ENCODE results near the gene KIF26B.

Gene KIF26B

DNA sequence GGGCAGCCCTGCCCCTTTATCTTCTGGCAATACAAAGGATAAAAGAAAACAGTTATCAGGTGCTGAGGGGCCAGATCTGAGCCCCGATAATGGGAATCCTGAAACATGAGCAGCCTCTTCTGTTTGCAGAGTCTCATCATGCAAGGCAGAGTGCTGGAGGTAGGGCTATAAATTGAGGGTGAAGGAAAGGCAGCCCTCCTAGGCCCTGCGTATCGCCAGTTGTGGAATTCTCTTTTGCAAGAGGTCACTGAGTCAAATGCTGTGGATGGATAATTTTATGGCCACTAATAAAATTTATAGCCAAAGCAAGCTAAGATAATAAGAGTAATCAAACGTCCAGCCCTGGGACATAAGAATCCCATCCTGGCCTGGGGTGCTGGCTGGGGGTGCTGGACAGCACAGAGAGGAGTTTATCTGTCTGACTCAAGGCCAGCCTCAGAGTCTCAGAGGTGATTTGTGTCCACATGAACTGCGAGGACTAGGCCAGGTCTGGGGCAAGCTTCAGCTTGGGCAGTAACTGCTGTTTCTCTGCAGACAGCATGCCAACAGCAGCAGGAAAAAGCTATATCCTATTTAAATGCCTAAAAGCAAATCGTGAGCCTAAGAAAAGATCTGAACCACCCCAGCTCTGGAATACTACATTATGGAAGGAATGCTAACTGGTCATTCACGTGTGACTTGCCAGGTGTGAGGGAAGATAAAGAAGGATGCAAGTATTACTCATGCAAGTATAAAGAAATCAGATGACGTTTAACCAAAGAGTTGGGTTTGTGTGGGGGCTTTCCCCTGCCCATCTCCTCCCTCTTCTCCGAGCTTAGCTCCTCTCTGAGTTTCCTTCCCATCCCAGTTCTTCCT is 254.8 kb downstream of the KIF26B start:
- Histone ChIP-seq H3K9ac (ENCODE audit: low read depth, low read length) (no peak overlapping the region), H3K79me2 (ENCODE audit: insufficient read depth, low read length) (no peaks in the 10 kb centered on the region), H3K9me3 (ENCODE audit: insufficient read depth, low read length, severe bottlenecking) (no peaks in the 10 kb centered on the region), H3K36me3 (ENCODE audit: insufficient read depth, low read length) (no peaks in the 10 kb centered on the region), H3K4me2 (ENCODE audit: insufficient read depth, low read length) (no peak overlapping the region), H3K4me1 (ENCODE audit: insufficient read depth, low read length) (no peaks in the 10 kb centered on the region), H4K20me1 (ENCODE audit: insufficient read depth, low read length) (no peaks in the 10 kb centered on the region), H3K4me3 (ENCODE audit: low read depth in 1 of 2, low read length in 2 of 2) (no peak overlapping the region), H3K27ac (ENCODE audit: low read length) (no peak overlapping the region), H2AFZ (ENCODE audit: low read depth, low read length) (no peak overlapping the region), H3K27me3 (ENCODE audit: insufficient read depth, low read length, poor library complexity) (no peaks in the 10 kb centered on the region)
- TF ChIP-seq, protein P1, sequence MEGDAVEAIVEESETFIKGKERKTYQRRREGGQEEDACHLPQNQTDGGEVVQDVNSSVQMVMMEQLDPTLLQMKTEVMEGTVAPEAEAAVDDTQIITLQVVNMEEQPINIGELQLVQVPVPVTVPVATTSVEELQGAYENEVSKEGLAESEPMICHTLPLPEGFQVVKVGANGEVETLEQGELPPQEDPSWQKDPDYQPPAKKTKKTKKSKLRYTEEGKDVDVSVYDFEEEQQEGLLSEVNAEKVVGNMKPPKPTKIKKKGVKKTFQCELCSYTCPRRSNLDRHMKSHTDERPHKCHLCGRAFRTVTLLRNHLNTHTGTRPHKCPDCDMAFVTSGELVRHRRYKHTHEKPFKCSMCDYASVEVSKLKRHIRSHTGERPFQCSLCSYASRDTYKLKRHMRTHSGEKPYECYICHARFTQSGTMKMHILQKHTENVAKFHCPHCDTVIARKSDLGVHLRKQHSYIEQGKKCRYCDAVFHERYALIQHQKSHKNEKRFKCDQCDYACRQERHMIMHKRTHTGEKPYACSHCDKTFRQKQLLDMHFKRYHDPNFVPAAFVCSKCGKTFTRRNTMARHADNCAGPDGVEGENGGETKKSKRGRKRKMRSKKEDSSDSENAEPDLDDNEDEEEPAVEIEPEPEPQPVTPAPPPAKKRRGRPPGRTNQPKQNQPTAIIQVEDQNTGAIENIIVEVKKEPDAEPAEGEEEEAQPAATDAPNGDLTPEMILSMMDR (IDR thresholded peaks at IDR 0.05; ENCODE audit: borderline replicate concordance, extremely low read depth, low read length, poor library complexity, severe bottlenecking) = no peak
- TF ChIP-seq EZH2 (IDR thresholded peaks at IDR 0.05; ENCODE audit: borderline replicate concordance, low read depth, low read length, severe bottlenecking) = no peak
- DNase-seq = no peak
- ATAC-seq (ENCODE audit: insufficient read depth, low read depth) = no peak

DNA sequence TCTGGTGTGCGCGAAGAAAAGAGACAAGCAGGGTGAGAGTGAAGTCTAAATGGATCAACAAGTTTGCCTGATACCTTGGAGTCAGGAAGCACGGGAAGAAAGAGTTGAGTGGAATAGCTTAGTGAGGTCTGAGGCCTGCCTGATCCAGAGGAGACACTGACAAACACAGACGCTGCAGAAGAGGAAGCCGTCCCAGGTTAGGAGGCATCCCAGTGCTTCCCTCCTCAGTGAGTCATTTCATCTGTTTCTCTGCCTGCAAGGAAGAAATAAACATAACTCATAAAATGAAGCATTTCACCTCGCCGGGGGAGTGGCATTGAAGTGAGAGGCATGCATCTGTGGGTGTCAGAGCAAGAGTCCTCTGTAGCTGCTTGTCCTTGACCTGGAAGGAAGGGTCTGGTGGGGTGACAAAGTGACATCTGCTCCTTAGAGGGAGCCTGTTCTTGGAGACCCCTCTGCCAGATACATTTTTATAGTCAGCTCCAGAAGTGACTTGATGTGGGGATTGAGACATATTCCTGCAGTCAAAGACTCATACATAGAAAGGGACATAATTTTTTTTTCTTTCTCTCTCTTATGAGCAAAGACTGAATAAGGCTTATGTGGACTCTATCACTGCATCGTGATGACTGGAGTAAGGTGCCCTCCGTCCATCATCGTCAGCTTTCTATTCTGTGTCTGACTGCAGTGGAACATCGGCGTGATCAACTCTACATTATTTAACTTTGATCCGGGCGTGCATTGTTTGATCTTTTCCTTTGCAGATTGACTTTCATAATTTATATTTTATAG is 256.7 kb downstream of the KIF26B start:
- H3K9me3 ChIP-seq (ENCODE audit: insufficient read depth, low read length, severe bottlenecking) = no peaks in the 10 kb centered on the region
- DNase-seq (no peak), ATAC-seq (ENCODE audit: insufficient read depth, low read depth) (no peak)
- no peak for TF ChIP-seq EZH2 (IDR thresholded peaks at IDR 0.05; ENCODE audit: borderline replicate concordance, low read depth, low read length, severe bottlenecking)
- no peak overlapping the region for H3K4me3 ChIP-seq (ENCODE audit: low read depth in 1 of 2, low read length in 2 of 2)
- H3K4me2 ChIP-seq (ENCODE audit: insufficient read depth, low read length) = no peak overlapping the region
- no peaks in the 10 kb centered on the region for H4K20me1 ChIP-seq (ENCODE audit: insufficient read depth, low read length)
- no peak overlapping the region for H3K27ac ChIP-seq (ENCODE audit: low read length)
- H3K4me1 ChIP-seq (ENCODE audit: insufficient read depth, low read length) = no peaks in the 10 kb centered on the region
- no peaks in the 10 kb centered on the region for H3K36me3 ChIP-seq (ENCODE audit: insufficient read depth, low read length)
- no peak overlapping the region for H2AFZ ChIP-seq (ENCODE audit: low read depth, low read length)
- no peaks in the 10 kb centered on the region for H3K79me2 ChIP-seq (ENCODE audit: insufficient read depth, low read length)
- no peak overlapping the region for H3K9ac ChIP-seq (ENCODE audit: low read depth, low read length)
- no peaks in the 10 kb centered on the region for H3K27me3 ChIP-seq (ENCODE audit: insufficient read depth, low read length, poor library complexity)

DNA sequence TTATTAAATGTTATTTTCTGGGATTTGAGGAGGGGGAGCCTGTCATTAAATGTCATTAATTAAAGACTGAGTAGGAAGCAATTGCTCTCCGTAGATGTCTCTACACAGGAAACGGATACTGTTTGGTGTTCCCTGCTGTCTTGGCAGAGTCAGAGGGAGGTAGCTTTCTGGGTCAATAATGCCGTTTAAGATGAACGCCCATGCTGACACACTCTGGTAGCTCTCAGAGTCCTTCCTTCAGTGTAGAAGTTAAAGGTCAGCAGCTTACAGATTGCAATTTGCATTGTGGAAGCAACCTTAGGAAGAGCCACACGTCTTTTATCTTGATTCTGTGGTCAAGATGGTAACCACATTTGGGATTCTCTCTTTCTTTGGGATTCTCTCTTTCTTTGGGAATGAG is 257.5 kb downstream of the KIF26B start:
- ATAC-seq (ENCODE audit: insufficient read depth, low read depth) = no peak
- H3K36me3 ChIP-seq (ENCODE audit: insufficient read depth, low read length) = no peaks in the 10 kb centered on the region

More for the DNA sequence above, 257.5 kb downstream of the KIF26B start:
- Histone ChIP-seq H3K27ac (ENCODE audit: low read length) (no peak overlapping the region), H2AFZ (ENCODE audit: low read depth, low read length) (no peak overlapping the region), H3K27me3 (ENCODE audit: insufficient read depth, low read length, poor library complexity) (no peaks in the 10 kb centered on the region), H3K4me2 (ENCODE audit: insufficient read depth, low read length) (no peak overlapping the region), H3K79me2 (ENCODE audit: insufficient read depth, low read length) (no peaks in the 10 kb centered on the region), H3K9me3 (ENCODE audit: insufficient read depth, low read length, severe bottlenecking) (no peaks in the 10 kb centered on the region), H3K4me1 (ENCODE audit: insufficient read depth, low read length) (no peaks in the 10 kb centered on the region), H3K9ac (ENCODE audit: low read depth, low read length) (no peak overlapping the region), H4K20me1 (ENCODE audit: insufficient read depth, low read length) (no peaks in the 10 kb centered on the region), H3K4me3 (ENCODE audit: low read depth in 1 of 2, low read length in 2 of 2) (no peak overlapping the region)
- no peak for DNase-seq
- TF ChIP-seq, protein P1 (IDR thresholded peaks at IDR 0.05; ENCODE audit: borderline replicate concordance, extremely low read depth, low read length, poor library complexity, severe bottlenecking) = no peak
- no peak for TF ChIP-seq EZH2 (IDR thresholded peaks at IDR 0.05; ENCODE audit: borderline replicate concordance, low read depth, low read length, severe bottlenecking)

Measured in DND-41 (cell line).